Neural progenitor cell (in vitro differentiated cells): ENCODE measurements around the gene ENTPD7.

Source experiments
- EZH2 ChIP-seq: fragments of 200-600 bp; sonication (generic); IDR thresholded peaks from 2 replicates; pipeline ENCODE4 v1.6.1; 2017; ENCODE audit warnings: antibody characterized with exemption, mild to moderate bottlenecking, moderate library complexity
- EZH2phosphoT487 ChIP-seq: fragments of 200-600 bp; sonication (generic); IDR thresholded peaks from 2 replicates; pipeline ENCODE4 v1.6.1; 2017; ENCODE audit warnings: antibody characterized with exemption
- TF ChIP-seq, protein P1 (sequence below): fragments of 200-600 bp; sonication (generic); IDR thresholded peaks from 2 replicates; pipeline ENCODE4 v1.5.1; 2017; ENCODE audit warnings: antibody characterized with exemption, mild to moderate bottlenecking

GRCh38 chr10:99693933-99694583, 34.7 kb downstream of the ENTPD7 start:
- TF ChIP-seq, protein P1, sequence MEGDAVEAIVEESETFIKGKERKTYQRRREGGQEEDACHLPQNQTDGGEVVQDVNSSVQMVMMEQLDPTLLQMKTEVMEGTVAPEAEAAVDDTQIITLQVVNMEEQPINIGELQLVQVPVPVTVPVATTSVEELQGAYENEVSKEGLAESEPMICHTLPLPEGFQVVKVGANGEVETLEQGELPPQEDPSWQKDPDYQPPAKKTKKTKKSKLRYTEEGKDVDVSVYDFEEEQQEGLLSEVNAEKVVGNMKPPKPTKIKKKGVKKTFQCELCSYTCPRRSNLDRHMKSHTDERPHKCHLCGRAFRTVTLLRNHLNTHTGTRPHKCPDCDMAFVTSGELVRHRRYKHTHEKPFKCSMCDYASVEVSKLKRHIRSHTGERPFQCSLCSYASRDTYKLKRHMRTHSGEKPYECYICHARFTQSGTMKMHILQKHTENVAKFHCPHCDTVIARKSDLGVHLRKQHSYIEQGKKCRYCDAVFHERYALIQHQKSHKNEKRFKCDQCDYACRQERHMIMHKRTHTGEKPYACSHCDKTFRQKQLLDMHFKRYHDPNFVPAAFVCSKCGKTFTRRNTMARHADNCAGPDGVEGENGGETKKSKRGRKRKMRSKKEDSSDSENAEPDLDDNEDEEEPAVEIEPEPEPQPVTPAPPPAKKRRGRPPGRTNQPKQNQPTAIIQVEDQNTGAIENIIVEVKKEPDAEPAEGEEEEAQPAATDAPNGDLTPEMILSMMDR, result no peak
- TF ChIP-seq EZH2phosphoT487 (no peak), EZH2 (no peak)
